Measurements from ENCODE around the gene FSD2.

Gene FSD2

GRCh38 chr15:82805994-82806406, at the start of gene FSD2:
Gene FSD2, minus strand, starts transcription at chr15:82806069. Its CDS starts 18,679 bp downstream, at chr15:82787390.
- Histone ChIP-seq H3K9ac (ENCODE audit: low read length) (no peak within 1 kb of the TSS), H3K27ac (ENCODE audit: low read depth, low read length, poor library complexity, severe bottlenecking) (peak within 1 kb of the TSS; percentile 63), H3K9me2 (ENCODE audit: low read depth, low read length) (no peaks in the 10 kb centered on the region), H3K36me3 (ENCODE audit: insufficient read depth, low read length) (peaks cover 3% of the 10 kb centered on the region; the same call in 1 of the 2 replicates), H3K4me3 (ENCODE audit: low read depth, low read length, poor library complexity, severe bottlenecking) (peak within 1 kb of the TSS; percentile 3), H3K4me2 (ENCODE audit: low read length) (peak within 1 kb of the TSS; percentile 46), H3K27me3 (ENCODE audit: insufficient read depth, low read length) (no peaks in the 10 kb centered on the region), H2AFZ (ENCODE audit: low read length) (no peak within 1 kb of the TSS), H3K4me1 (ENCODE audit: insufficient read depth, low read length, severe bottlenecking) (peaks cover 43% of the 10 kb centered on the region), H4K20me1 (ENCODE audit: insufficient read depth, low read length) (no peaks in the 10 kb centered on the region), H3K79me2 (ENCODE audit: insufficient read depth, low read length) (peaks cover 7% of the 10 kb centered on the region), H3F3A (ENCODE audit: insufficient read depth, low read length) (0 out of 2 replicates have a peak, but pooled peaks cover 7% of the 10 kb centered on the region), H3K9me3 (ENCODE audit: low read length) (no peaks in the 10 kb centered on the region)
- TF ChIP-seq EZH2 (IDR thresholded peaks at IDR 0.05; ENCODE audit: borderline replicate concordance, low read length): no peak
- peak; percentile 28; the same call in 1 of the 2 replicates for TF ChIP-seq CTCF (IDR thresholded peaks at IDR 0.05; ENCODE audit: low read length)

GRCh38 chr15:82854554-82854953, 48.7 kb upstream of the FSD2 start:
- no peaks in the 10 kb centered on the region for H3K36me3 ChIP-seq (ENCODE audit: insufficient read depth, low read length)
- no peak overlapping the region for H3K27ac ChIP-seq (ENCODE audit: low read depth, low read length, poor library complexity, severe bottlenecking)
- no peaks in the 10 kb centered on the region for H3K9me2 ChIP-seq (ENCODE audit: low read depth, low read length)
- no peaks in the 10 kb centered on the region for H3F3A ChIP-seq (ENCODE audit: insufficient read depth, low read length)
- no peaks in the 10 kb centered on the region for H3K79me2 ChIP-seq (ENCODE audit: insufficient read depth, low read length)
- TF ChIP-seq CTCF (IDR thresholded peaks at IDR 0.05; ENCODE audit: low read length): no peak
- TF ChIP-seq EZH2 (IDR thresholded peaks at IDR 0.05; ENCODE audit: borderline replicate concordance, low read length): no peak
- no peak overlapping the region for H2AFZ ChIP-seq (ENCODE audit: low read length)
- no peak overlapping the region for H3K4me3 ChIP-seq (ENCODE audit: low read depth, low read length, poor library complexity, severe bottlenecking)
- H3K4me2 ChIP-seq (ENCODE audit: low read length): no peak overlapping the region
- no peaks in the 10 kb centered on the region for H3K9me3 ChIP-seq (ENCODE audit: low read length)
- H3K4me1 ChIP-seq (ENCODE audit: insufficient read depth, low read length, severe bottlenecking): peaks cover 48% of the 10 kb centered on the region
- H3K27me3 ChIP-seq (ENCODE audit: insufficient read depth, low read length): no peaks in the 10 kb centered on the region
- no peak overlapping the region for H3K9ac ChIP-seq (ENCODE audit: low read length)
- H4K20me1 ChIP-seq (ENCODE audit: insufficient read depth, low read length): no peaks in the 10 kb centered on the region

GRCh38 chr15:82852941-82853561, 47.2 kb upstream of the FSD2 start:
- H3K36me3 ChIP-seq (ENCODE audit: insufficient read depth, low read length): no peaks in the 10 kb centered on the region

More at GRCh38 chr15:82852941-82853561, 47.2 kb upstream of the FSD2 start:
- no peak overlapping the region for H3K27ac ChIP-seq (ENCODE audit: low read depth, low read length, poor library complexity, severe bottlenecking)
- H3K9me3 ChIP-seq (ENCODE audit: low read length): no peaks in the 10 kb centered on the region
- TF ChIP-seq CTCF (IDR thresholded peaks at IDR 0.05; ENCODE audit: low read length): no peak
- no peak for TF ChIP-seq EZH2 (IDR thresholded peaks at IDR 0.05; ENCODE audit: borderline replicate concordance, low read length)
- H2AFZ ChIP-seq (ENCODE audit: low read length): no peak overlapping the region
- no peaks in the 10 kb centered on the region for H4K20me1 ChIP-seq (ENCODE audit: insufficient read depth, low read length)
- no peaks in the 10 kb centered on the region for H3K79me2 ChIP-seq (ENCODE audit: insufficient read depth, low read length)
- no peaks in the 10 kb centered on the region for H3K9me2 ChIP-seq (ENCODE audit: low read depth, low read length)
- H3K4me3 ChIP-seq (ENCODE audit: low read depth, low read length, poor library complexity, severe bottlenecking): no peak overlapping the region
- no peak overlapping the region for H3K9ac ChIP-seq (ENCODE audit: low read length)
- peaks cover 63% of the 10 kb centered on the region for H3K4me1 ChIP-seq (ENCODE audit: insufficient read depth, low read length, severe bottlenecking)
- H3K4me2 ChIP-seq (ENCODE audit: low read length): no peak overlapping the region; the same call in 1 of the 2 replicates
- no peaks in the 10 kb centered on the region for H3K27me3 ChIP-seq (ENCODE audit: insufficient read depth, low read length)
- H3F3A ChIP-seq (ENCODE audit: insufficient read depth, low read length): no peaks in the 10 kb centered on the region
